ENCODE measurements around the gene GNGT2.
A peak's percentile ranks its signal among the peaks of the same experiment; 100 is the strongest.
"Not testable (repeated sequence)": the region's sequence is repeated elsewhere in the genome, so short reads cannot be mapped to it uniquely, and the experiment has no call there.

GNGT2 gene

DNA sequence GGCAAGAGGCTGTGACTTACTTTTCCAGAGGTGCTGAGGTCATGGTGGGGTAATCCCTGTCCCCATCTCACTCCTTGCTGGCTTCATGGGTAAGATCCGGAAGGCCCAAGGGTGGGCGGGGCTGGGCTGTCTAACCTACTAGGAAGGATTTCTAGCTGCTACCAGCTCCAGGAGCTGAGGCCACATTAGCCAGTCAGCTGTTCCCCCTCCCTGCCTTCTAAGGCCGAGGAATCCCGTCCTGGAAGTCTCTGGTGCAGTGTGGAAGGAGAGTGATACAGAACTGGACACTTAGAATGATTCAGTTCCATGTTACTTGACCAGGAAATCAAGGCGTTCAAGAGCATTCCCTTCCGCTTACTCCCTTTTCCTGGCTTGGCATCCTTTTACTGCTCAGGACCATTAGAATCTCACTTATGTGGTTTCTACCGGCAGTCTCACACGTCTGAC, 8.9 kb downstream of the GNGT2 start:
- no peak for DNase-seq

DNA sequence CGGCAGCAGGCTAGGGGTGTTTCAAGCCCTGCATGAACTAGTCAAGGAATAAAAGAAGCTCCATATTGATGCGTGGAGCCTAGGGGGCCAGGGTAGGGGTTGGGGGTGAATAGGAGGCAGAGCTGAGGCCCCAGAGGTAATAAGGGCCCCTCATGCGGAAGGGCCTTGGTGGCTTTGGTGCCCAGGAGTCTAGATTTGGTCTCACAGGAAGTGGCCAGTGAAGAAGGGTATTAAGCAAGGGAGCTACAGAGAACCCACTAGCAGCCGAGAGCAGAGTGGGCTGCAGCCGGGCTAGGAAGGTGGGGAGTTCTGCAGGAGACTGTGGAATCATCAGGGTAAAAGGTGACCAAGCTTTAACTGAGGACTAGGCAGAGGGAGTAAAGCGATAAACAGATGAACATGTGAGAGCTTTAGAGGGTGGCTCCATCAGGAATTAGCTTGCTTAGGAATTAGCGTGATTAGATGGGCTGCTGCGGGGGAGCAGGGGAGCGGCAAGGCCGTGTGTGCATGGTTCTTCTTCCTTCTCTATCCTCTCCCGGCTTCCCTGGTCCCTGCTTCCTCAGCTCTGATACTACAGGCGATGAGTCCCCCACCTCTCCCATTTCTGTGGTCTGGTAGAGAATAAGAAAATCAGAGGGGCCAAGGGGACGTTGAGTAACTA, 9.8 kb downstream of the GNGT2 start:
- DNase-seq: no peak

DNA sequence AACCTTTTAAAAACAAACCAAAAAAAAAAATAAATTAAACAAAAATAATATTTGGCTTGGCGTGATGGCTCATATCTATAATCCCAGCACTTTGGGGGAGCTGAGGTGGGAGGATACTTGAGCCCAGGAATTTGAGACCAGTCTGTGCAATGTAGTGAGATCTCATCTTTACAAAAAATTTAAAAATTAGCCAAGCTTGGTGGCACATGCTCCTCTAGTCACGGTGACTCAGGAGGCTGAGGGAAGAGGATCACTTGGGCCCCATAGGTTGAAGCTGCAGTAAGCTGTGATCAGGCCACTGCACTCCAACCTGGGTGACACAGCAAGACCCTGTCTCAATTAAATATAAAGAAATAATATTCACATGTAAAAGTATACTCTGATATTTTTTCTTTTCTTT, 12.2 kb downstream of the GNGT2 start:
- DNase-seq: no peak

DNA sequence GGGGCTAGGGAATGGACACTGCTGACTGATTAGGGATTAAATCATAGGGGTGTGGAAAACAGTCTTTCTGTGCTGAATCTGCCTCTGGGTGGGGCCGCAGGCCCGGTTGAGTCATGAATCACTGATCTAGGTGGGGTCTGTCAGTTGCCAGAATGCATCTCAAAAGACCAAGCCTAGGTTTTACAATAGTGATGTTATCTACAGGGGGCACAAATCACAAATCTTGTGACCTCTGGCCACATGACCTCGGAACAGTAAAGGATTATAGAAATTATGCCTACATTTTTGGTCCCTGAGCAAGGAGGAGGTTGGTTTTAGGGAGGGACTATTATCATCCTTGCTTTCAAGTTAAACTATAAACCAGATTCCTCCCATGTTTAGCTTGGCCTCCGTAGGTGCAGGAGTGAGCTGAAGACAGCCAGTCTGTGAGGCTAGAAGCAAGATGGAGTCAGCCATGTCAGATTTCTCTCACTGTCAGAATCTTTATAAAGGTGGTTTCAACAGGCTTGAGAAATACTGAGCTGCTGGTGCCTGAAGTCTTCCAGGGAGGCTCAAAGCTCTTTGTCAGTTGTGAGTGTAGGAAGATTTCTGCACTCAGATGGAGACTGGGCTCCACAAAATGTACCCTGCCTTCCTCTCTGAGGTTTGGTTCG, 12.9 kb downstream of the GNGT2 start:
- no peak for DNase-seq

DNA sequence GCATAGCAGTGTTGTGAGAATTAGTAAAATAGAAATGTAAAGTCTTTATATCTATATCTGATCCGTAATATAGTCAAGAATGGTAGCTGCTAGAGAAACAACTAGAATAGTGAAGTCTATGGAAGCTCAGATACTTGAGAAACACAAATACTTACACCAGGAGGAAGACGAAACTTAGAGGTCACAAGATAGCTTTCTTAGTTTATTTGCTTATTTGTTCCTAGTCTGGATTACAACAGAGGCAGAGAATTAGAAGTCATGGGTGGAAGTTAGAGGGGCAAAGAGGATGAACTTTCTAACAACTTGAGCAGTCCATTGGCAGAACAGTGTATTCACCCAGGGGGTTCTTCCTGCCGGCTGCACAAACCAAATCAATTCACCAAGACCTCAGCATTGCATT, 13.9 kb downstream of the GNGT2 start:
- DNase-seq: no peak

DNA sequence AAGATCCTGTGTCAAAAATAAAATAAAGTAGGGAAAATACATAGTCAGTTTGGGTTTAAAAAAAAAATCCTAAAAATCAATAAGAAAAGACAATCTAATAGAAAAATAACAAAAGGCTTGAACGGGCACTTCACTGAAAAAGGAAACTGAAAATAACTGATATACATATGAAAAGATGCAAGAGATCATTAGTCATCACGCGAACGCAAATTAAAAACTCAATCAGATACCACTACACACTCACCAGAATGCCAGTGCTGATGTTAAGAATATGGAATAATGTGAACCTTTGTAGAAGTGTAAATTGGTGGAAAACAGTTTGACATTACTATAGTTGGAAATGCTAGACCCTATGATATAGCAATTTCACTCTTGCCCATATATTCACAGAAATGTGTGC, 14.6 kb downstream of the GNGT2 start:
- no peak for DNase-seq

DNA sequence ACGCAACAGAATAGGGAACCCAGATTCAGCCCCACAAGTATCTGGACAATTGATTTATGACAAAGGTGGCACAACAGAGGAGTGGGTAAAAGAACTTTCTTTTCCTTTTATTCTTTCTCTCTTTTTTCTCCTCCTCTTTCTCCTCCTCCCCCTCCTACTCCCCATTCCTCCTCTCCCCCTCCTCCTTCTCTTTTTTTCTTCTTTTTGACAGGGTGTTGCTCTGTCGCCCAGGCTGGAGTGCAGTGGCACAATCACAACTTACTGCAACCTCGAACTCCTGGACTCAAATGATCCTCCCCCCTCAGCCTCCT, 16.1 kb downstream of the GNGT2 start:
- DNase-seq: no peak

DNA sequence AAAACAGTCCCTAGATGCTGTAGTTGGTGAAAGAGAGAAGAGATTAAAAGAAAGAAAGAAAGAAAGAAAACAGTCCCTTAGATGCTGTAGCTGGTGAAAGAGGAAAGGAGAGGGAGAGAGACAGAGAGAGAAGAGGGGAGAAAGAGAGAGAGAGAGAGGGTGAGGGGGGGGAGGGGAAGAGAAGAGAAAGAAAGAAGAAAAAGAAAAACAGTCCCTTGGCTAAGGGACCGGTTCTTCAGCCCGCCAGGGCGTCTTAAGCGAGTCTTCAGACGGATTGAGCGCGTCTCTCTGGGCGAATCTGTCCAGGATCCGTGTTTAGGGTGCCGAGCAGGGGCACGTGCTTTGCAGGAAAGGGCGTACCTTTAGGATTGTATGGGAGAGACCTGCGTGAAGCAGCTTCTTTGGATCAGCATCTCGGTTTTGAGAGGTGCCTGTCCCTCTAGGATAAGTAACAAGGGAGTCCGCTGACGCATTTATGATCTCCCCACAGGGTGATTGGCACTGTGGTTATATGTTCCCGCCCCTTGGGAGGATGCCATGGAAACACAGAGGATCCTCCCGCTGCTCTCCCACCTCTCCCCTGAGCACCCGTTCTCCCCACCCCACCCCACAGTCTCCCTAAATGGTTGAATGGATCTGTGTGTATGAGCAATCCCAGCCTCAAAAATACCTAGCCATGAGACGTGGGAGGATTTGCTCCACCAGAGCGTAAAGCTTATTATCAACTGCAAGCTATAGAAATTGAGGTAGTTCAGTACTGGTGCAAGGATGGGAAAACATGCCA, 16.7 kb downstream of the GNGT2 start:
- DNase-seq: peak; percentile 22

DNA sequence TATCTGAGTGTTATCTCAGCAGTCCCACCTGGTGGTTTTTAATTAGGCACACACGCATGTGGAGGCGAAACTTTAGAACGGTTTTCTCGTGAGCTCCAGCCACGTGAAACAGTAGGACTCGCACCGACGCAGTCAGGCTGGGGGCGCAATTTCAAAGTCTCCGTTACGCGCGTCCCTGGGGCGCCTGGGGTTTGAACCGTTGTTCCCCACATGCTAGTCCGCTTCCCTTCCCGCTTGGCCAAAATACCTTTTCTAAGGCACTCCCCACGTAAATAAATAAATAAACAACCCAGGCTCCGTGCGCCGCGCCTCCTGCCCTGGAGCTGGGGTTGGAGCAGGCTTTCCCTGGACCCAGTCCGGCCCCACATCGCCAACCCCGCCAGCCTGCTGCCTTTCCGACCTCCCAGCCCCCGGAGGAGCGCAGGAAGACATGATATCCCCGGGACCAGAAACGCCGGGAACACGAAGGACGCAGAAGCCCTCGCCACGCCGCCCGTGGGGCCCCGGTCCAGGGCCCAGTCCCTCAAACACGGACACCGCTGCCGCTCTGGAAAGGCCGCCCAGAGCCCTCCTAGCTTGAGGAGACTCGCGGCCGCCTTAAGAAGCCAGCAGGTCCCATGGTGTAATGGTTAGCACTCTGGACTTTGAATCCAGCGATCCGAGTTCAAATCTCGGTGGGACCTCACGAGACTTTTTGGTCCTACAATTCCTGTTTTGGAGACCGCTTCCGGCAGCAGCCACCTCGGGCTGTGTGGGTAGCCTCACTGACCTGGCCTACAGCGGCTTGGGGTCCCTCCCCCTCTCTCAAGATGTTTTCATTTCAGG, 18.2 kb downstream of the GNGT2 start:
- DNase-seq: peak; percentile 84

DNA sequence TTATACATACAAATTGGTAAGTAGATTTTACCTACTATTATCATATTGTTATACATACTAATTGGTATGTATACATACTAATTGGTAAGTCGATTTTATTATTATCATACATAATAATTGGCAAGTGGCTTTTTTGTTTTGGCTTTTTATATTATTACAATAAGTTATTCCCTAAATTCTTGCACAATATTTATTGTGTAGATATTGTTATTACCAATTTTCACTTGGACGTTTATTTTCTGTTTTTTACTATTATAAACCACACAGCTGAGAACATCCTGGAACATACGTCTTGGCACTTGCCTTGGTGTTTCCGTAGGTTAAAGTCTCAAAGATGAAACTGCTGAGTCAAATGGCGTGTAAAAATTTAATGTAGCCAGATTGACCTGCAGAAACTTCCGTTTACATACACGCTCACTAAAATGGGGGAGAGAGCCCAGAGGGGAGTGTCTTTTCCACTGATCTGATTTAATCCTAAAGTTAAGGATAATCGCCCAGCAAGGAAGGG, 18.9 kb downstream of the GNGT2 start:
- DNase-seq: no peak

DNA sequence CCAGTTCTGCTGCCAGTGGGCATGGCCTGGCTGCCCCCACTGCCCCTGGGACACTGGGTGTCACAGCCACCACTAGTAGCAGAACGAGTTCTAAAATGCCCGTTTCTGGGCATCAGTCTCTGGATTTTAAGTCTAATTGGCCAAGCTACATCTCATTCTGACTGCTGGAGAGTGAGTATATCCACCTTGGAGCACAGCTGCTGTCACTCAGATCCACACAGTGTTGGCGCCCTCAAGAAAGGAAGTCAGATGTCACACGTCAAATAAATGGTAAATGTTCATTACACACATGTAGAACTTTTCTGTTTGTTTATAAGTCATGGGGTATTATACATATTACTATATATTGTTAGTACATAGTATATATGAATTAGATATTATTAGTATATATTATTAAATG, 19.4 kb downstream of the GNGT2 start:
- DNase-seq: no peak

DNA sequence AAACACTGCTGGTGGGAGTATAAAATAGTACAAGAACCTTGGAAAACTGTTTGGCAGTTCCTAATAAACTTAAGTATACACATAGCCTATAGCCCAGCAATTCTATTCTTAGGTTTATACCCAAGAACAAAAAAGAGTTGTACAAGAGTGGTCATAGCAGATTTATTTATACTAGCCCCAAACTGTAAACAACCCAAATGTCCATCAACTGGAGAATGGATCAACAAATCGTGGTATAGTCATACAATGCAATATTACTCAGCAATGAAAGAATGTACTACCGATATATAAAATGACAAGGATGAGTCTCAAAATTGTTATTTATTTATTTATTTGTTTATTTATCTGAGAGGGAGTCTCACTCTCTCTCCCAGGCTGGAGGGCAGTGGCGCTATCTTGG, 23.1 kb downstream of the GNGT2 start:
- no peak for DNase-seq

DNA sequence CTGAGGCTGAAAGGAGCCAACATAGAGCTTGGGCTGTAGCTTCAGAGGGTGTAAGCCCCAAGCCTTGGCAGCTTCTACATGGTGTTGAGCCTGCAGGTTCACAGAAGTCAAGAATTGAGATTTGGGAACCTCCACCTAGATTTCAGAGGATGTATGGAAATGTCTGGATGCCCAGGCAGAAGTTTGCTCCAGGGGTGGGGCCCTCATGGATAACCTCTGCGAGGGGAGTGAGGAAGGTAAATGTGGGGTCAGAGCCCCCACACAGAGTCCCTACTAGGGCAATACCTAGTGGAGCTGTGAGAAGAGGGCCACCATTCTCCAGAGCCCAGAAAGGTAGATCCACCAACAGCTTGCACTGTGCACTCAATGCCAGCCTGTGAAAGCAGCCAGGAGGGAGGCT, 25.0 kb downstream of the GNGT2 start:
- not testable (repeated sequence) for DNase-seq

DNA sequence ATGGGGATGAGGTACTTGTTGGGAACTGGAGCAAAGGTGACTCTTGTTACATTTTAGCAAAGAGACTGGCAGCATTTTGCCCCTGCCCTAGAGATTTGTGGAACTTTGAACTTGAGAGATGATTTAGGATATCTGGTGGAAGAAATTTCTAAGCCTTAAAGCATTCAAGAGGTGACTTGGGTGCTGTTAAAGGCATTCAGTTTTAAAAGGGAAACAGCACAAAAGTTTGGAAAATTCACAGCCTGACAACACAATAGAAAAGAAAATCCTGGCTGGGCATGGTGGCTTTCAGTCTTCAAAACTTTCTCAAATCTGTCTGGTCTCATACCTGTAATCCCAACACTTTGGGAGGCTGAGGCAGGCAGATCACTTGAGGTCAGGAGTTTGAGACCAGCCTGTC, 25.9 kb downstream of the GNGT2 start:
- not testable (repeated sequence) for DNase-seq

DNA sequence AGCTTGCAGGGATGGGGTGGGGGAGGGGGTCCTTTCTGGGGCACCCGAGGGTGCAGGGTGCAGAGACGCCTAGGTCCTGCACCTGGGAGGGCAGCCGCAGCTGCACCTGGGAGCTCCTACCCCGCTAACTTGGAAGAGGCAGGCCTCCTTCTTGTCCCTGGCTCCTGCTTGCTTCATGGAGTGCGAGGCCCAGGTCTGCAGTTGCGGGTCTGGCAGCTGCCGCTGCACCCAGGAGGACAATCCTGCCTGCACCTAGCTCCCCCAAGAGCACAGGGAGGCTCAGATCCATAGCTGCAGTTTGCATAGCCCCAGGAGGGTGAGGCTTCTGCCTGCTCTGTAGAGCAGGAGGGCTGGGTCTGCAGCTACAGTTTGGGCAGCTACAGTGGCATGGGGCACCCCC, 26.6 kb downstream of the GNGT2 start:
- DNase-seq: no peak

DNA sequence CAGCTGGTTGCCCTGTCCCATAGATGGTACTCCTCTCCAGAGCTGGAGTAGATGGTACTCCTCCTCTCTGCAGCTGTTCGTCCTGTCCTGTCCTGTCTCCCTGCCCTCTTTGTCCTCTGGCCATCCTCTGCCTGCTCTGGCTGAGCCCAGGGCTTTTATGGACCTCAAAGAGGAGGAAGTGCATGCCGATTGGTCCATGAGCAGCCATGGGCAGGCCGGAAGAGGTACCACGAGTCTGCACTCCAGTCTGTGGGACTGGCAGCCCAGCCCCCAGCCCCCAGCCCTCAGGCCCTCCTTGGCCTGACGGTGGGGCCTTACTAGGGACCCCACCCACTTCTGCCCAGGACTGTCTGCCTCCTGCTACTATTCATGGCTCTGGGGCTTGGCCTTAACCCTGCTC, 27.0 kb downstream of the GNGT2 start:
- DNase-seq: no peak

DNA sequence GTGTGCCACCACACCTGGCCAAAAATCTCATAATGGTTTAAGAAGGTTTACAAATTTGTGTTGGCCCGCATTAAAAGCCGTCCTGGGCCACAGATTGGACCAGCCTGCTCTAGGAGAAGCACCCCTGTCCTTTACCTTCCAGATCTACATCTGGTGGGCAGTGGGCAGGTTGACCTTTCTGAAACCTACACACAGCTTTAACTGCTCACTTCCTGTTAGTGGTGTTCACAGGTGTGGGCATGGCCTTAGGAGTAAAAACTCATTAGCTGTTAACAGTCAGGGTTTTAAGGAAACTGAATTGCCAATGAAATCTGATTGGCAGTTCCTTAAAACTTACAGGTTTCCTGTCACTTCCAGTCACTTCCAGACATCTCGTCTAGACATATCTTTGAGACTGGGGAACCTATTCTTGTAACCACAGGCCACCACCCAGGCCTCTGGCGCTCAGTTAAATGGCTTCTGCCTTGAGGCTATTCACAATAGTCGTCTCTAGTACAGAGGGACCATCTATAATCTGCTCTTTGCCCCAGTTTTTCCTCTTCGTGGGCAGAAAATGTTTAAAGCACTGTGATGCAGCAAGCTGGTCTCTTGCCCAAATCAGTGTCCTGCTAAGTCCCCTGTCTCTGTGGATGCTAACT, 29.3 kb downstream of the GNGT2 start:
- DNase-seq: no peak

DNA sequence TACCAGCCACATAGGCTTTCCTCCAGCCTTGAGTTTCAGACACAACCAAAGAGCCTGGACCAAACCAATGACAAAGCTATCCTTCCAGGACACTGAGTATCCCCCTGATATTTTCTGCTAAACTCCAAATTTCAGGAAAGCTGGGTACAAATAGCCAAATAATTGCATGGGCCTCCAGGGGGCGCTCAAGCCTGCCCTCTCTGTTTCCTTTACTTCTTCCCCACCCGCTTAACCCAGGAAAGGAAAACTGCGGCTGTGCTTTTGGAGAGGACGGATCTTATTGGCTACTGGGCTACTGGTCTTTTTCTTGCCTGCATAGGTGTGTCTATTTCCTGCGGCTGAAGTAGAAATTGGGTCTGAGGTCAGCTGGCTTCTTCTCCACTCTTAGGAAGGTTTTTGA, 30.1 kb downstream of the GNGT2 start:
- no peak for DNase-seq

DNA sequence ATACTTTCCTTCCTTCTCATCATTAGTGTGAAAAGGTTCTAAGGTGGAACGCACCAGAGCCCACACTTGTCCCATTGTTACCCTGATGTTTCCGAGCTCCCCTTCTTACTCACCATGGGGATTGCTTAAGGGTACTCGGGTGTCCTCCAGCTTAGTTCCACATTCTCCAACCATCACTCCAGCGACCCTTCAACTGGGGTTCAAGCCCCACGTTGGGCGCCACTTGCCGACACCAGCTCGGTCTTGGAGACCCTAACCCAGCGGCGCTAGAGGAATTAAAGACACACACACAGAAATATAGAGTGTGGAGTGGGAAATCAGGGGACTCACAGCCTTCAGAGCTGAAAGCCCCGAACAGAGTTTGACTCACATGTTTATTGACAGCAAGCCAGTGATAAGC, 34.4 kb downstream of the GNGT2 start:
- not testable (repeated sequence) for DNase-seq

DNA sequence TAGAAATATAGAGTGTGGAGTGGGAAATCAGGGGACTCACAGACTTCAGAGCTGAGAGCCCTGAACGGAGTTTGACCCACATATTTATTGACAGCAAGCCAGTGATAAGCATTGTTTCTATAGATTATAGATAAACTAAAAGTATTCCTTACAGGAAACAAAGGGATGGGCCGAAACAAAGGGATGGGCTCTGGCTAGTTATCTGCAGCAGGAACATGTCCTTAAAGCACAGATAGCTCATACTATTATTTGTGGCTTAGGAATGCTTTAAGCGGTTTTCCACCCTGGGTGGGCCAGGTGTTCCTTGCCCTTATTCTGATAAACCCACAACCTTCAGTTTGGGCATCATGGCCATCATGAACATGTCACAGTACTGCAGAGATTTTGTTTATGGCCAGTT, 39.7 kb downstream of the GNGT2 start:
- DNase-seq: not testable (repeated sequence)

DNA sequence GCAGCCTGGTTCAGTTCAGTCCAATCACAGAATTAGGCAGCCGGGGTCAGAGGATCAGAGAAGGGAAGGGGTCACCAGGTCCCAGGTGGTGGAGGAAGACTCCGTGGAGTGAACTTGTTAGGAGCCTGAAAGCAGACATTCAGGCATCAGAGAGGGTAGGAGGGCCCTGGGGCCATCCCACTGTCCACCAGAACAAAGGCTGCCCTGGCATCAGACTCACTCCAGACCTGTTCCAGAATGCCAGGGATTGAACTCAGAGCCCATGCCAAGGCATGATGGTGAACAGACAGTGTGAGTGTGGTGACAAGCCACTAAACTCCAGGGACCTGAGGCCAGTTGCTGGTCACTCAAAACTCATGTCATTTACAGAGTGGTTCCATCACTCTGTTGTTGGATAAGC, 40.2 kb downstream of the GNGT2 start:
- no peak for DNase-seq

DNA sequence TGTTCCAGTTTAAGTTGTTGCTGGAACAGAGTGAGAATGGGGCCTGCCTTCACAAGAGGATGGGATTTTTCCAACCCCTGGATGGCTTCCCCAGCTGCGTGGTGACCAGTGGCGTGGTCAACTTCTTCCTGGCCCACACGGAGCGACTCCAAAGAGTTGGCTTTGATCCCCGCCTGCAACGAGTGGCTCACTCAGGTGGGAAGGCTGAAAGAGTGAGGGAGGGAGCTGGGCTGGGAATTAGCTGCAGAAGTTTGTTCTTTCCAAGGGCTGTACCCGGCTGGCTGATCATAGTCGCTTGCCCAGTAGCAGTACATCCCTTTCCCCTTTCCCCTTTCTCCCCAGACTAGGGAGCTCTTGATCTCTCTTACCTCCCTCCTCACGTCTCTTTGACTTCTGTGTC, 41.7 kb downstream of the GNGT2 start:
- no peak for DNase-seq

DNA sequence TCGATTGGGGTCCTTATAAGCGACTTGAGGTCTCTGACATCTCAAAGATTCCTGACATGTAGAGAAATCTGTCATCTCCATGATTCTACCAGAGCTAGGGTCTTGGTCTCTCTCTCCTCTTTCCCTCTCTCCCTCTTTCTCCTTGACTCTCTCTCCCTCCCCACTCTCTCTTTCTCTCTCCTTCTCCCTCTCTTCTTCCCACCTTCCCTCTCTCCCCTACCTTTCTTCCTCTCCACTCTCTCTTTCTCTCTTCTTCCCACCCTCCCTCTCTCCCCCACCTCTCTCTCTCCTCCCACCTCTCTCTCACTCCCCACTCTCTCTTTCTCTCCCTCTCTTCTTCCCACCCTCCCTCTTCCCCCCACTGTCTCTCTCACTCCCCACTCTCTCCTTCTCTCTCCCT, 45.2 kb downstream of the GNGT2 start:
- no peak for DNase-seq

All from NCI-H2081 treated with DMSO at 0.1 percent for 48 hours (cell line).